Hematopoietic multipotent progenitor cell treated with erythropoietin and hydrocortisone succinate and interleukin-3 and kit ligand, for 6 days (in vitro differentiated cells): ENCODE results near the gene FRMPD3.
A peak's percentile ranks its signal among the peaks of the same experiment; 100 is the strongest.
"Not testable (repeated sequence)": the region's sequence is repeated elsewhere in the genome, so short reads cannot be mapped to it uniquely, and the experiment has no call there.

Source experiments
- DNase-seq: peaks from one replicate; pipeline ENCODE4 v3.0.0-alpha.2; 2015

Gene FRMPD3

DNA sequence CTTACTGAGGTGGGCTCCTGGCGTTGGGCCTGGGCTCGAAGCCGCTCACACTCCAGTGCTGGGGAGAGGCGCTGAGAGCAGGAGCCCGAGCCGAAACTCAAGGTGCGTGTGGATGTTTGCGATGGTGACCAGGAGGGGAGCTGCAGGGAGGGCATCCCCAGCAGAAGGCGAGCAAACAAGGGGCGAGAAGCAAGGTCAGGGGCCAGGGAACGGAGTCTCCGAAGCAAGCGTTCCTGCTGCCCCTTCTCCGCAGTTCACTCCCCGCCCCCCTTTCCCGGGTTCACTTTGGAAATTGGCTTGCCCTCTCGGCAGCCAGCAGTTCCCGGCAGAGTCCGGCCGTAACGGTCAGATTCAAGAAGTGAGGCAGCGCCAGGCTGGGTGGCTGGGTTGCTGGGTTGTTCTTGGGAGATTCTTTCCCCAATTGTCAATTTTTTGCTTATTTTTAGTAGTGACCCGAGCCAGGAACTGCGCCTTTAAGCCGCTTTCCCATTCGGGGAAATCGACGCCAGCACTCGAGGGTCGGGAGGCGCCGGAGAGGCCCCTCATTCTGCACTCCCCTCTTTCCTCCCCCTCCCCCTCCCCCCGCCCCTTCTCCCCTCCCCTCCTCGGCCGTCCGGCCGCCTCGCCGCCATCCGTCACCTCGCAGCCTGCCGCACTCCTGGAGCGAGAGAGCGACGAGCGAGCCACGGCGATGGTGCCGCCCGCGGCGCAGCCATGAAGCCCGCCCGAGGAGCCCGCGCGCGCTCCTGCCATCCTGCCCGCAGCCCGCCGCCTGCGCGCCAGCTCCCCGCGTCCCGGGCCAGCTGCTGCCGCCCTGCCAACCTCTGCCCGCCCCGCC lies at the start of gene FRMPD3:
TSS of gene FRMPD3 (plus strand) at position 655 of the 838 bp plus-strand sequence. CDS start 76,937 bp downstream, outside the sequence.
- no peak for DNase-seq

DNA sequence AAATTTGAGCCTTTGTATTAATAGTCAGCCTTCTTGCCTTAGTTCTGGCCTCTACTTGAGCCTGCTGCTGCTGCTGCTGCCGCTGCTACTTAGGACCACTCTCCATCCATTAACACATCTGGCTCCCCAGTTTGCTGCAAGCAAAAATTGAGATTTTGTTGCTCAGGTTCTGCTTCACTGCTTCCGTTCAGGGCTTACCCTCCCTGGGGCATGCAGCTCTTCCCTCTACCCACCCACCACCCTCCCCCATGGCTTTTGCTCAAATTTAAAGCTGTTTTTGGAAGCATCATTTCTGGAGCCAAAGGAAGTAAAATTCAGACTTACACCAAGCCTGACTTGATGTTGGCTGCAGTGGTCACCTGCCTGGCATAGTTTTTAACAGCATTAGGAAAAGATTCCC lies 28.9 kb upstream of the FRMPD3 start:
- no peak for DNase-seq

DNA sequence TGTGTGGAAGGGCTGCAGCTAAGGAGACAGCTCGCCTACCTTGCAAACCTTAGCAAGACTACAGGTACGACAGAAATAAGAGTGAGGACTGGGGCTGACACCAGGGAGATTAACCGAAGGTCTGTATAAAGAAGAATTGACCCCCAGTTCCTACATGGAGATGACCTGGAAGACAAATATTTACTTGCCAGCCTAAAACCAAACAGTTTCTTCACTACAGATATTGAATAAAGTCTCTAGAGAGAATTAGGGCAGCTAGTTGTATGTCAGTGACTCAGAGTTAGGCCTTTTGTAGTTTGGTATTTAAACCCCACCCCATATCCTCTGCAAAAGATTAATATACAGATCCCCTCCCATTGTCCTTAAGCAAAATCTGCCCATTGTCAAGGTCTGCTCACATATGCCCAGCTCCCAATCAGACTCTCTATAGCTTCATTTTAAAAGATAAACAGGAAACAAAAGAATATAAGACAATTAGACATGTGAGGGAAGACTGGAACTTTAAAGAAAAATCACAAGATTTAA lies 28.1 kb upstream of the FRMPD3 start:
- DNase-seq, result no peak

DNA sequence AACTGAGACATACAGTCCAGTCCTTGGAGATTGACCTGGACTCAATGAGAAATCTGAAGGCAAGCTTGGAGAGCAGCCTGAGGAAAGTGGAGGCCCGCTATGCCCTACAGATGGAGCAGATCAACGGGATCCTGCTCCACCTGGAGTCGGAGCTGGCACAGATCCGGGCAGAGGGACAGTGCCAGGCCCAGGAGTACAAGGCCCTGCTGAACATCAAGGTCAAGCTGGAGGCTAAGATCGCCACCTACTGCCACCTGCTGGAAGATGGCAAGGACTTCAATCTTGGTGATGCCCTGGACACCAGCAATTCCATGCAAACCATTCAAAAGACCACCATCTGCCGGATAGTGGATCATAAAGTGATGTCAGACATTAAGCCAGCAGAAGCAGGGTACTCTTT lies 20.4 kb upstream of the FRMPD3 start:
- peak; percentile 30 for DNase-seq

DNA sequence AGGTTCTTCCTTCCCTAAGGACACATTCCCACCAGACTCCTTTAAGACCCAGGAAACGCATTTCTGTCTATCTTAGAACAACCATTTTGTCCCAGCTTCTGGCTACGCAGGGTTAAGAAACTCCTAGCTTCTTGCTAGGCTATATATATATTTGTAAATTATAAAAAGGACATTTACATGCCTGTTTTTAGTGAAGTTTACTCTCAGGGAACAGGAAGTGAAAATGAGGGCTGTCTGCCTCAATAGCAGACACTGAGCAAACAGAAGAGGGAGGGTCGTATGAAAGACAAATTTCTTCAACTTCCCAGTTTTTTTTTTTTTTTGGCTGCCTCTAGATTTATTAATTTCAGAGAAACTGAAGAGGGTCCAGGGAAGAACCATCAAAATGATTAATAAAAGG lies 9.3 kb upstream of the FRMPD3 start:
- DNase-seq, result no peak

DNA sequence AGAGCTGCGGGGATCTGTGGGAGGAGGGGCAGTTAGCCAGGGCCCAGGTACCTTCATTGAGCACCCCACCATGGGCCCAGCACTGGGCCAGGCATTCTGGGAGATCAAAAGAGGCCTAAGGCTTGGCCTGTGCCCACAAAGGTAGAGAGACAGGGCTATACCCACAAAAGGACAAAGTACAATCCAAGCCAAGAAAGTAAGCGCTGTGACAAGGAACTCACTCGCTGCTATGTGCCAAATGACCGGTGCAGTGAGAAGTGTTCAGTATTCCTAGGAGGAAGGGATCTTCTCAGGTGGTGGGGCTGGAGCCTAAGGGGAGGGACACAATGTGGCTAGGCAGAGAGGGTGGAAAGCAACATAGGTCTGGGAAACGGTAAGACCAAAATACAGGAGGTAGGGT lies 8.8 kb upstream of the FRMPD3 start:
- no peak for DNase-seq

DNA sequence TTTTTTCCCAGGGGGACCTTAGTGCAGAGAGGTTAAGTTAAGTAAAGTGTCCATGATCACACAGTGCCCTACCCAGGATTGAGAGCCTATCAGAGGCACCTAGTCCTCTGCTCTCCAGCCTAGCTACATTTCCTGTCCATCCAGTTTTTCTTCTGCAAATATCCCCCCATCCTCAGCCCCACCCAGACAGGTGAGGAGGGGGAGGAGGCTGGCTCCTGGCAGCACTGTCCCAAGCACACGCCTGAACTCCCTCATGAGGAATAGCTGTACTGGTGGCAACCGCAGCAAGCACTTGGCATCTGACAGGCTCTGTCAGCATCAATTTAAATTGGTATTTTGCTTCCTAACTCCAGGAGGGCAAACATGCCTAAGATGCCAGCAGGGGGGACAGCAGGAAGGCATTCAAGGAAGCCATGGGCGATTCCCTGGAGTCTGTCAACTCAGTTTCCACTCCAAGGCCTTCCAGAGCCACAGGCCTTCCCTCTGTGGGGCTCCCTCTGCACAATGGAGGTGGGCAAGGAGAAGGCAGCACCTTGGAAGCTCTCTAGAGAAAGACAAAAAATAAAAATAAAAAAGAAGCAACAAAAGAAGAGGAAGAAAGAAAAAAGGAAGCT lies 6.4 kb upstream of the FRMPD3 start:
- DNase-seq, result no peak

DNA sequence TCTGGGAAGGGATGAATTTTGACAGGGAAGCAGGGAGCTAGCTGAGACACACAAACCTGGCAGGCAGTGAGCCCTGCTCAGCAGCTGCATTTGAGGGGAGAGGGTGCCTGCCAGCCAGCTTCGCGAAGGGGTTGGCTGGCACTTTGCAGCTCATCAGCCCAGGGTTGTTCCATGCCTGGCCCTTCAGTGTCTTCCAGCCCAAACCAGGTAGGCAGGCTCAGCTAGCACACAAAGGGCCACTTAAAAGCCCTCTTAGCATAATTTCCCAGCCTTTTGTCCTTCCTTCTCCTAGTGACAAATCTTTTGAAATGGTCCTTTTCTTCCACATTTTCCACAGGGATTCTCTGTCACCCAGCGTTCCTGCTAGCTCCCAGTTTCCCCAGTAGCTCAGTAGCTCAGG lies 4.3 kb upstream of the FRMPD3 start:
- no peak for DNase-seq

DNA sequence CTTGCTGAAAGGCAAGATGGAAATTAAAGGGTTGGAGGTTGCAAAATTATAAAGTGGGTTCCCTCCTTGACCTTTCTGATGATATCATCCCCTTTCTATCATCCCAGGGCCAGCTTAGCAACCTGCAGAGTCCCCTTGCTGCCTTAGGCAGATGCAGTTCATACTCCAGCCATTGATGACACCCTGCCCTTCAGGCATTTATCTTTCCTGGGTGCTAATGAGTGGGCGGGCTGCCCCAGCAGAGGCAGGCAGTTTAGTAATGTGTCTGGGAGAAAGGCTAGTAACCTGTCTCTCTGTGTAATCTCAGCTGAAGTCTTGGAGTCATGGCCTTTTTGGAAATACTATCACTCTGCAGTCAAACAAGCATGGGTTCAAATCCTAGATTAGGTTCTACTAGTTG lies 3.8 kb upstream of the FRMPD3 start:
- no peak for DNase-seq

DNA sequence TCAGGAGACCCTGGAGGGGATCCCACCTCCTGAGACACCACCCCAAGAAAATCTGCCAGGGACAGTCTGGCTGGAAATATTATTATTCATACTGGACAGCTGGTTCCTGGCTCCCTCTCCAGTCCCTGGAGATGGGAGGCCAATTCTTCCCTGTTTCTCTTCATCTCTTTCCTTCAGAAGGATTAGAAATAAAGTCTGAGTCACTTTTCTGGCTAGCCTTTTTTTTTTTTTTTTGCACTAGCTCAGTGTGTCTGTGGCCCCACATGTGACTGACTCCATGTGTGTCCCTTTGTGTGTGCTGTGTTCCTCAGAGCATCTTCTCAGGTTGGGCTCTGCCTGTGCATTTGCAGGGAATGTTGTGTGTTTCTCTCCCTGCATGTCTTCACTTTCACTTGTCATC lies 1.8 kb upstream of the FRMPD3 start:
- DNase-seq, result no peak

DNA sequence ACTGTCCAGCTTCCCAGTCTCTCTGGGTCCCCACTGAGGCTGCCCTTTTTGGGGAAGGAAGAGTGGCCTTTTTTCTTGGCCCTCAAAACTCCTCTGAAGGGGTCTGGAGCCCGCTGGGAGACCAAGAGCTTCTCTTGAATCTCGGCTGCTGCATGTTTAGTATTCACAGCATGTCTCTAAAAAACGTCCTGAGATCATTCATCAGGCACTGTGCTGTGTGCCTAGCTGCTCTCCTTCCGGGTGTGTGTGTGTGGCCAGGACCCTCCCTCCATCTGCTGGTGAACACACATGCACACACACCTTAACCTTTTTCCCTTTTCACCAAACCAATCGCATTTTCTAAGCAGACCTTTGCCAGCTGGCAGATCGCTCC lies 841 bp upstream of the FRMPD3 start:
- DNase-seq, result no peak

DNA sequence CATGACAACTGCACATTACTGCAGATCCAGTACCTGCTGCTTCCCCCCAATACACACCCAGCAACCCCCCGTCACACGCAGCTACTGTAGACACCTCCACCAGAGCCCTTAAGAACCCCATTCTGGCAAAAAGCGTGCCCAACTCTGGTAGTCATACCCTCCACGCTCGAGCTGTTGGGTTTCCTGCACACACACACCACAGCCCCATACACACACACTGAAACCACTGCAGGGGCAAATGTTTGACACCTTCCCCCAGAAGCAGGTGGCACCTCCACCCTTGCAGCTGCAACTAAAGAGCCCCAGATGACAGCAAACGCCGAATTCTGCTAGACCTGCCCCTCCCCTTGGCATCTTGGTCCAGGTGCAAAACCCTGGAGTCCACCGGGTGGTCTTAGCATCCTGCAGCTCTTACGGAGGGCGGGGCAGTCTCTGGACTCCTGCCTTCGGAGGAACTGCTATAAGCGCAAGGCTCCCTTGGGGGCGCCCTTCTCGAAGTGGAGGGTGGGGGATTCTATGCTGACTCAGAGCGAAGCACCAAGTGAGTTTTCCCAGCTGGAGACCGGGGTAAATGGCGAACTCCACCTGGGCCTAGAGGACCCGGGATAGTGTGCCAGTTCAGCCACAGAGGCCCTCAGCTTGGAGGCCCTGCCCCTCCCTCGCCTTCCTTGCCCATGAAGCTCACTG lies 1.5 kb downstream of the FRMPD3 start:
- DNase-seq, result no peak

DNA sequence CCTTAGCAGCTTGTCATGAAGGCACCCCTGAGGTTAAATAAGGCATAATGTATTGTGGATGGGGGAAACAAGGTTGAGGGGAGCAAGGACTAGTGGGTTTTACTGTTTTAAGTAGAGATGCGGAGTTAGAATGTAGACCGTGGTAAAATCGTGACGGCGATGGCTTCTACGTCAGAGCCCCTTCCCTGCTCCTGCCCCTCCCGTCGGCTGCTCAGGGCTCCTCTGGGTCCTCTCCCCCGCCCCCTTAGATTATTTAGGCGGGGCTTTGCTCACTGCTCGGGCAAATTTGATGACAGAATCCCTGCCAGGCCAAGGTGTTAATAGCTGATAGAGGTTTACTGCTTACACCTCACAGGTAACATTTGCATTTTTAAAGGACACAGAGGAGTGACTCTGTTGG lies 2.3 kb downstream of the FRMPD3 start:
- DNase-seq, result no peak

DNA sequence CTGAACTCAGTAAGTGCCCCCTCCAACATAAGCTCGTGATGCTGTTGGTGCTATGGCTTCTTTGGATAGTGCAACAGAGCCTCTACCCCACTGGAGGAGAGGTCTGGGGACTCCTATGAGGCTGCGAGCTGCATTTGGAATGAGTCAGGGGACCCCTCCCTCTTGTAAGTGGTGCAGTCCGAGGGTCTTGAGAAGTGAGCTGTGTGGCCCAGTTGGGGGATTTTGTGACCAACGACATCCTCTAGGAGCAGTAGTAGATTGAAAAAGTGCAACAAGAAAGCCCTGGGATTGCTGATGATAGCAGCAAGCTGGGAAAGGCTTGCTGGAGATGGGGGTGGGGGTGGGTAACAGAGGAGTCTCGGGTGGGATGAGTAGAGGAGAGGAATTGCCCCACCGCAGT lies 3.1 kb downstream of the FRMPD3 start:
- no peak for DNase-seq

DNA sequence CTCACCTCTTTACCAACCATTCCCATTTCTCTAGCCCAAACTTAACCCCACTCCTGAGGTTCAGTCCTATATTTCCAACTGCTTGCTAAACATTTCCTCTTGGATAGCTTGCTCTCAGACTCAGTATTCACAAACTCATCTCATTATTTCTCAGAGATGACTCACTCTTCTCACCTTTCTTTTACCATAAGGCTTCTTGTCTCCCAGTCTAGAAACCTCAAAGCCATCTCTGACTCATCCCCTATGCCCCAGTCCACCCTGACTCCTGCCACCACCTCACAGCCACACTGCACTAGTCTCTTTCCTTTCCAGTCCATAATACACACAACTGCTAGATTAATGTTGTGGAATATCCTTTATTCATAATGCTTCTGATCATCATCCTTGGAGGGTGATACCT lies 4.8 kb downstream of the FRMPD3 start:
- DNase-seq, result no peak

DNA sequence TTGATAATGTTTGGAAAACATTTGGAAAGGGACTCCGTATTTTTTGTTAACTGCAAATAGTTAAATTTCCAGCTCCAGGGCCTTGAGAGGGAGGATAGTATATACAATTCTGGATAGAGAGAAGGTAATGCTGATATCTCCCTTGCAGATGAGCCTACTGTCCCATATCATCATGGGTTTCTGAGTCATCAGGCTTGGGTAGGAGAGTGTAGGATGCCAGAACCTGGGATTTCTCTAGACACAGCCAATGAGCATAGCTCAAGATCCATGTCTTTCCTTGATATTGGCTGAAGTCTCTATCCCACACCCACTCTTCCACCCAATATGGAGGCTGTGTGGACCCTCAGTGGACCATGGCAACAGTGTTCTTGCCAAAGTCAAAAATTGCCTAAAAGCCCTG lies 7.8 kb downstream of the FRMPD3 start:
- no peak for DNase-seq

DNA sequence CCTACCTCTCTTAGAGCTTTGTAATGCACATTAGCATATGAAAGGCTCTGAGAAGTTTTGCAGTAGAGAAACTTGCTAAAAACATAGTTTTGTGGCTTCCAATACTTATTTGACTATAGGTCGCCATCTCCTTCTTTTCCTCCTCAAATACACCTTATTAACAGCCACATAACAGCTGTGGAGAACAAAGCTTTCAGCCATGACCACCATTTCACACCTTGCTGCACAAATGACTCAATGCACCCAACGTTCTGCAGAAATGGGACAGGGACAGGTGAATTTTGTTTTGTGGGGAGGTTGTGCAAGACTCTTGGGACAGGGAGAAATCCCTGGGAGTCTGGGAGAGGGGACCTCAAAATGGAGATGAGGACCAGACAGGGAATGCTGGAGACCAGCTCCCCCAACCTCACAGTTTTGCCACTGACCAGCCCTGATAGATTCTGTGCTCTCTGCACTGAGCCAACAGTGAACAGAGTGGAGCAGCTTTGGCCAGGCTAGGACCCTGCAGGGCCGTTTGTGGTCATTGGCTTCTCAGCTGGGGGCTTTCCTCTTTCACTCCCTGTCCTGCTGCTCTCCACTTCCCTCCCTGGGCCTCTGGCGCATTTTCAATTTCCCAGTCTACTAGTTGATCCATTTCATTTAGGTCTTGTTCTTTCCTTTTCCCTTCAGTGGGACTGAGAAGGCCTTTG lies 16.6 kb downstream of the FRMPD3 start:
- DNase-seq, result no peak

DNA sequence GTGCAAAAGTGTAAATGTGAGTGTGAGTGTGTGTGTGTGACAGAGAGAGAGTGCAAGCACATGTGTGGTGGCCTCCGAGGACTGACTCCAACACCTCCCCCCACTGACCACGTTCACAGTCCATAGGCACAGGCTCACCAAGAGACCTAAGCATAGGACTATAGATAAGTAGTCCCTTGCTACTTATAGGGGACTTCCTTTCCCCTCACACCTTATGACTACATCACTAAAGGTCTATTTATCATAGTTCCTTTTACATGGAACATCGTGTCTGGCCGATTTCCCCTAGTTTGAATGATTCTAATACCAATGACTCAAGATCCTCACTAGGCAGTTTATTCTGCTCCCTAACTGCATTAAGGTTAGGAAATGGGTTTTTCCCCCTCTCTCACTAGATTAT lies 17.8 kb downstream of the FRMPD3 start:
- no peak for DNase-seq

DNA sequence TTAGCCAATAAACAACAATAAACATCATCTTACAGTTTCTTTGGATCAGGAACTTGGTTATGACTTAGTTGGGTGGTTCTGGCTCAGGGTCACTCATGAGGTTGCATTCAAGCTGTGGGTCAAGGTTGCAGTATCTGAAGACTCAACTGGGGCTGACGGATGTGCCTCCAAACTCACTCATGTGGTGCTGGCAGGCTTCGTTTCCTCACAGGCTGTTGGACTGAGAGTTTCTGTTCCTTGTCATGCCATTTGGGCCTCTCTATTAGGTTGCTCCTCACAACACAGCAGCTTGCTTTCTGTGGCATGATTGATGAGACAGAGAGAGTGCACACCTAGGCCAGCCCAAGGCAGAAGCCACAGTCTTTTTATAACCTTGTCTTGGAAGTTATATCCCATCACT lies 20.7 kb downstream of the FRMPD3 start:
- no peak for DNase-seq

DNA sequence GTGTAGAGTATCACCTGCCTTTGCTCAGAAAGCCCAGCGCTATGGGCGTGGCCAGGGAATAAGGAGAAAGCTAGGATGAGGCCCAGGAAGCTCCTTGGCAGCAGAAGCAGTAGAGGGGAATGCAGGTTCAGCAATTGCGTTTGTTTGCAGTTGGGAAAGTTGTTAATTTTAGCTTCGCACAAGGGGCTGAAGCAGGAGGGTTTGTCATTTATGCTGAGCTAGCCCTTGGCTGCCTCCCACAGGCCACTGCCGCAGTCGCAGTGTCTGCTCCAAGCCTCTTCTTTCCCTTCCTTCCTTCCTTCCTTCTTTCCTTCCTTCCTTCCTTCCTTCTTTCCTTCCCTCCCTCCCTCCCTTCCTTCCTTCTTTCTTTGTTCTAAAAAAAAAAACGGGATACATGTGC lies 21.5 kb downstream of the FRMPD3 start:
- no peak for DNase-seq

DNA sequence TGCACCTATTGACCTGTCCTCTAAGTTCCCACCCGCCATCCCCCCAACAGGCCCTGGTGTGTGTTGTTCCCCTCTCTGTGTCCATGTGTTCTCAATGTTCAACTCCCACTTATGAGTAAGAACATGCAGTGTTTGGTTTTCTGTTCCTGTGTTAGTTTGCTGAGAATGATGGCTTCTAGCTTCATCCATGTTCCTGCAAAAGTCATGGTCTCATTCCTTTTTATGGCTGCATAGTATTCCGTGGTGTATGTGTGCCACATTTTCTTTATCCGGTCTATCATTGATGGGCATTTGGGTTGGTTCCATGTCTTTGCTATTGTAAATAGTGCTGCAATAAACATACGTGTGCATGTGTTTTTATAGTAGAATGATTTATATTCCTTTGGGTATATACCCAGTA lies 22.0 kb downstream of the FRMPD3 start:
- DNase-seq, result not testable (repeated sequence)

DNA sequence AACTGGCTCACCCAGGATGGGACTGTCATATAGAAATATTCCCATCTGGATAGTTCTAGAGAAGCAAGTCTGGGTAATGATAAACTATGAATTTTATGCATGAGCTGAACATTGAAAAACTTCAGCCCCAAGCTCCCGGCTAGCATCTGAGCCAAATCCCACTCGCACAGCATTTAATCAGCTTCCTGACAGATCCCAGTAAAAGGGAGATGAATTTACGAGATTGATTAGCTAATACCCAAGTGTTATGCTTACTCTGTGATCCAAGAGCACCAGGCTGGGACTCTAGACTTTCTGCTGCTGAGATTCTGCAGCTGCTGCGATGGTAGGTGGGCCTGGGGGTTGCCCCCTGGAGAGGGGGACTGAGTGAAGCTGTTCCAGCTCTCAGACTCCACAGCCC lies 28.0 kb downstream of the FRMPD3 start:
- DNase-seq, result no peak

DNA sequence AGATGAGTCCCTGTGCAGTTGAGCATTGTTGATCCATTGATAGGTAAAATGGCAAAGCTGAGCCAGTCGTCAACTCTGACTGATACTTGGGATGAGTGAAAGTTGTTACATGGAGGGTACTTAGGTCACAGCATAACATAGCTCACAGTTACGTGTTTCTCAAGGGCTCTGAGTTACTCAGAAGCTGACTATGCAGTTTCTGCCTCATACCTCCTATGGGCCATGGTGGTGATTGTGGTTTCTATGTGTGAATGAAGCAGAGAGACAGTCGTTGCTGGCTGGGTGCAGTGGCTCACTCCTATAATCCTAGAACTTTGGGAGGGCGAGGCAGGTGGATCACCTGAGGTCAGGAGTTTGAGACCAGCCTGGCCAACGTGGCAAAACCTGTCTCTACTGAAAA lies 30.8 kb downstream of the FRMPD3 start:
- DNase-seq, result no peak
